ENCODE measurements around the gene SMAD1. TPM values are rescaled to one million over a fixed set of nuclear protein-coding genes. Genes with fewer than 3 reads are reported as not detected.

Gene SMAD1
- total RNA-seq, 2 donors from 2014 or later: 25.1 to 28.3 TPM

DNA sequence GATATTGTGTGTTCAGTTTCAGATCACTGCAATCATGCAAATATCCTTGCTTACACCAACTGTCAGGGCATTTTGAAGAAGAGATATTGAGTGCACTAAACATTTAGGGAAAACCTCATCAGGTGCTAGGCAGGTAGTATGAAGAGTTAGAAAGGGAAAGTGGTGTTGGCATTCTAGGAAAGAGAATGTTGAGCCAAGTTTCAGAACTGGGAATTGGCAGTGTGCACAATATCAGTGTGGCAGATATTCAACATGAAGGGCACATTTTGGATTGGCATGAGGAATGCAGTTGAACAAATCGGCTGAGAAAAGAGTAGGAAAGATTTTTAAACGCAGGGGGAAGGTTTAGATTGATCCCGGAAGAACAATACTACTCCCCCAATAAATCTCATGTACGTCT is 43.4 kb upstream of the SMAD1 start:
- Mint-ChIP-seq H3K36me3 (ENCODE audit: low read depth) (no peaks in the 10 kb centered on the region), H3K4me3 (no peak overlapping the region), H3K27ac (no peak overlapping the region), H3K9me3 (peaks cover 5% of the 10 kb centered on the region), H3K27me3 (ENCODE audit: insufficient read depth) (peaks cover 2% of the 10 kb centered on the region), H3K4me1 (peaks cover 4% of the 10 kb centered on the region)
- H3K9ac ChIP-seq (ENCODE audit: extremely low read depth, low read length, poor library complexity, severe bottlenecking): no peak overlapping the region
- H3K27me3 ChIP-seq (ENCODE audit: control insufficient read depth, insufficient read depth, low read length, poor library complexity, severe bottlenecking): no peaks in the 10 kb centered on the region
- 89 to 100% methylated on average over 1 to 4 of the region's 4 CpGs for WGBS, 2 experiments (ENCODE audit: insufficient coverage in 1 of 2, insufficient read length in 1 of 2)
- TF ChIP-seq, protein P1, sequence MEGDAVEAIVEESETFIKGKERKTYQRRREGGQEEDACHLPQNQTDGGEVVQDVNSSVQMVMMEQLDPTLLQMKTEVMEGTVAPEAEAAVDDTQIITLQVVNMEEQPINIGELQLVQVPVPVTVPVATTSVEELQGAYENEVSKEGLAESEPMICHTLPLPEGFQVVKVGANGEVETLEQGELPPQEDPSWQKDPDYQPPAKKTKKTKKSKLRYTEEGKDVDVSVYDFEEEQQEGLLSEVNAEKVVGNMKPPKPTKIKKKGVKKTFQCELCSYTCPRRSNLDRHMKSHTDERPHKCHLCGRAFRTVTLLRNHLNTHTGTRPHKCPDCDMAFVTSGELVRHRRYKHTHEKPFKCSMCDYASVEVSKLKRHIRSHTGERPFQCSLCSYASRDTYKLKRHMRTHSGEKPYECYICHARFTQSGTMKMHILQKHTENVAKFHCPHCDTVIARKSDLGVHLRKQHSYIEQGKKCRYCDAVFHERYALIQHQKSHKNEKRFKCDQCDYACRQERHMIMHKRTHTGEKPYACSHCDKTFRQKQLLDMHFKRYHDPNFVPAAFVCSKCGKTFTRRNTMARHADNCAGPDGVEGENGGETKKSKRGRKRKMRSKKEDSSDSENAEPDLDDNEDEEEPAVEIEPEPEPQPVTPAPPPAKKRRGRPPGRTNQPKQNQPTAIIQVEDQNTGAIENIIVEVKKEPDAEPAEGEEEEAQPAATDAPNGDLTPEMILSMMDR (conservative IDR thresholded peaks at IDR 0.05): no peak
- H3K9me3 ChIP-seq (ENCODE audit: control insufficient read depth, low read length): peaks cover 17% of the 10 kb centered on the region
- no peaks in the 10 kb centered on the region for H3K36me3 ChIP-seq (ENCODE audit: control insufficient read depth, insufficient read depth, low read length)
- no peaks in the 10 kb centered on the region for H3K4me1 ChIP-seq (ENCODE audit: control insufficient read depth, insufficient read depth, low read length)
- DNase-seq: no peak
- H3K27ac ChIP-seq (ENCODE audit: low read depth, low read length): no peak overlapping the region
- H3K4me3 ChIP-seq (ENCODE audit: low read length): no peak overlapping the region

DNA sequence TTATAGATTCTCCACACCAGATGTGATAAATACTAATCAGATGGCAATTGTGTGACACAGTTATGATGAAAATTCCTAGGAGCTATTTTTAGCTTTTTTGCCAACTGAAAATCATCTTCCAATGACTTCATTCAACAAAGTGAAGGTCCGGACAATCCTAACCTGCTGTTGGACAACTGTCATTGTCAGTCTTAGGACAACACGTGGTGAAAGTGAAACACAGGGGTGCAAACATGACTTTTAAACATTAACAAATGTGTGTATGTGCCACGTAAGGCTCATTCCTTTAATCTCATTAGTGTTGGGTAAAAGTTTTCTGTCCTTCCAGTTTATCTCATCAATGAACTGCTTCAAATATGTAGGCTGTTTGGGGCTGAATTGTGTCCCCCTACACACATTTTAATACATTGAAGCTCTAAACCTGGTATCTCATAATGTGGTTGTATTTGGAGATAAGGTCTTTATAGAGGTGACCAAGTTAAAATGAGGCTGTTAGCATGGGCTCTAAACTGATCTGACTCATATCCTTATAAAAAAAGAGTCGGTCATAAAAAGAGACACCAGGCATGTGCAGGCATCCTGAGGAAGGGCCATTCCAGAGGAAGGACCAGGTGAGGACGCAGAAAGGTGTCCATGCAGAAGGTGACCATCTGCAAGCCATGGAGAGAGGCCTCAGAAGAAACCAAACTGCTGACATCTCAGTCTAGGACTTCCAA is 41.2 kb upstream of the SMAD1 start:
- no peak overlapping the region for H3K27ac Mint-ChIP-seq
- peaks cover 4% of the 10 kb centered on the region for H3K27me3 Mint-ChIP-seq (ENCODE audit: insufficient read depth)
- Histone ChIP-seq H3K27me3 (ENCODE audit: control insufficient read depth, insufficient read depth, low read length, poor library complexity, severe bottlenecking) (no peaks in the 10 kb centered on the region), H3K9ac (ENCODE audit: extremely low read depth, low read length, poor library complexity, severe bottlenecking) (no peak overlapping the region), H3K4me3 (ENCODE audit: low read length) (no peak overlapping the region), H3K9me3 (ENCODE audit: control insufficient read depth, low read length) (peaks cover 4% of the 10 kb centered on the region), H3K4me1 (ENCODE audit: control insufficient read depth, insufficient read depth, low read length) (no peaks in the 10 kb centered on the region), H3K27ac (ENCODE audit: low read depth, low read length) (no peak overlapping the region), H3K36me3 (ENCODE audit: control insufficient read depth, insufficient read depth, low read length) (no peaks in the 10 kb centered on the region)
- TF ChIP-seq, protein P1 (conservative IDR thresholded peaks at IDR 0.05): no peak
- H3K9me3 Mint-ChIP-seq: peaks cover 5% of the 10 kb centered on the region
- H3K36me3 Mint-ChIP-seq (ENCODE audit: low read depth): no peaks in the 10 kb centered on the region
- H3K4me3 Mint-ChIP-seq: no peak overlapping the region
- 90 to 93% methylated on average over 3 to 5 of the region's 5 CpGs for WGBS, 2 experiments (ENCODE audit: insufficient coverage in 1 of 2, insufficient read length in 1 of 2)
- DNase-seq: no peak
- peaks cover 4% of the 10 kb centered on the region for H3K4me1 Mint-ChIP-seq

DNA sequence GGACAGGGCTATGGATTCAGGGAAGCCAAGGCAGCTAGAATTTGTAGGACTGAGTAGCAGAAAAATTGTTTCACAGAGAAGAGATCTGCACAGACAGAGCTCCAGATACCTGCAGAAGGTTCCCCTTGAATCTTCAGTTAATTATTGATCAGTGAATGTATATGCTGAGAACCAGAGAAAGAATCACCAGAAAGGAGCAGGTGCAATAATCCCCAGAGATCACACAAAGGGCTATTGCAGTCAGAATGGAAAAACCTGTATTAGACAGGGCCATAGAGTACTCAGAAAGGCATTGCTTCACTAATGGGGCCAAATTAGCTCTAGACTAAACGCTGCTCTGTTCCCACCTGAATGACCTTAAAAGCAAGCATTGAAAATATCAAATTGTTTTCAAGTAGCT is 35.5 kb upstream of the SMAD1 start:
- no peaks in the 10 kb centered on the region for H3K36me3 ChIP-seq (ENCODE audit: control insufficient read depth, insufficient read depth, low read length)
- H3K4me1 Mint-ChIP-seq: no peaks in the 10 kb centered on the region
- WGBS, 2 experiments (ENCODE audit: insufficient coverage in 1 of 2, insufficient read length in 1 of 2): 86 to 89% methylated on average over 1 of the region's 1 CpG
- H3K9me3 Mint-ChIP-seq: peaks cover 5% of the 10 kb centered on the region
- peaks cover 2% of the 10 kb centered on the region for H3K27me3 Mint-ChIP-seq (ENCODE audit: insufficient read depth)
- H3K27me3 ChIP-seq (ENCODE audit: control insufficient read depth, insufficient read depth, low read length, poor library complexity, severe bottlenecking): no peaks in the 10 kb centered on the region
- H3K9ac ChIP-seq (ENCODE audit: extremely low read depth, low read length, poor library complexity, severe bottlenecking): no peak overlapping the region
- H3K4me1 ChIP-seq (ENCODE audit: control insufficient read depth, insufficient read depth, low read length): no peaks in the 10 kb centered on the region
- DNase-seq: no peak
- peaks cover 4% of the 10 kb centered on the region for H3K9me3 ChIP-seq (ENCODE audit: control insufficient read depth, low read length)
- H3K4me3 ChIP-seq (ENCODE audit: low read length): no peak overlapping the region
- no peaks in the 10 kb centered on the region for H3K36me3 Mint-ChIP-seq (ENCODE audit: low read depth)
- no peak overlapping the region for H3K27ac Mint-ChIP-seq
- no peak overlapping the region for H3K27ac ChIP-seq (ENCODE audit: low read depth, low read length)
- TF ChIP-seq, protein P1 (conservative IDR thresholded peaks at IDR 0.05): no peak
- no peak overlapping the region for H3K4me3 Mint-ChIP-seq
